ENCODE data around the gene SDHA. TPM values are rescaled to one million over a fixed set of nuclear protein-coding genes. Genes with fewer than 3 reads are reported as not detected.
"Not testable (repeated sequence)": the region's sequence is repeated elsewhere in the genome, so short reads cannot be mapped to it uniquely, and the experiment has no call there.

The SDHA gene
- total RNA-seq, 4 donors from 2014 or later = 86.0 to 150 (median 115) TPM

GRCh38 chr5:194102-194501 lies 24.0 kb upstream of the SDHA start:
- Histone ChIP-seq H3K4me1 (peaks cover 16 to 24% (median 18%) of the 10 kb centered on the region in 4 donors), H3K27ac (replicated peaks in 1 of 4) (no peak overlapping the region), H3K36me3 (peaks cover 0 to 9% (median 6%) of the 10 kb centered on the region in 4 donors), H3K9me3 (no peaks in the 10 kb centered on the region), H3K27me3 (peaks cover 0 to 33% (median 0%) of the 10 kb centered on the region in 4 donors), H3K4me3 (no peak overlapping the region)
- intact Hi-C loops (cut with DNase I) = no loop called here
- TF ChIP-seq EP300 (IDR thresholded peaks at IDR 0.05) = no peak
- no peak for TF ChIP-seq POLR2A (IDR thresholded peaks at IDR 0.05; ENCODE audit: low read depth)
- TF ChIP-seq POLR2AphosphoS5 (IDR thresholded peaks at IDR 0.05) = no peak
- no peak for TF ChIP-seq CTCF (IDR thresholded peaks at IDR 0.05)
- DNase-seq (ENCODE audit: extremely low spot score) = no peak
- 82% methylated on average over 13 of the region's 15 CpGs for WGBS

GRCh38 chr5:194603-195209 lies 23.4 kb upstream of the SDHA start:
- peaks cover 16 to 18% (median 17%) of the 10 kb centered on the region in 4 donors for H3K4me1 ChIP-seq
- H3K27ac ChIP-seq (replicated peaks in 1 of 4) = no peak overlapping the region
- TF ChIP-seq POLR2AphosphoS5 (IDR thresholded peaks at IDR 0.05) = no peak
- no peak for TF ChIP-seq POLR2A (IDR thresholded peaks at IDR 0.05; ENCODE audit: low read depth)
- no peak for TF ChIP-seq CTCF (IDR thresholded peaks at IDR 0.05)
- TF ChIP-seq EP300 (IDR thresholded peaks at IDR 0.05) = no peak
- intact Hi-C loops (cut with DNase I) = no loop called here
- H3K27me3 ChIP-seq = peaks cover 0 to 33% (median 0%) of the 10 kb centered on the region in 4 donors
- no peaks in the 10 kb centered on the region for H3K9me3 ChIP-seq
- WGBS = 95% methylated on average over 36 of the region's 36 CpGs
- DNase-seq (ENCODE audit: extremely low spot score) = no peak
- no peak overlapping the region for H3K4me3 ChIP-seq
- peaks cover 0 to 13% (median 7%) of the 10 kb centered on the region in 4 donors for H3K36me3 ChIP-seq

GRCh38 chr5:195401-196160 lies 22.5 kb upstream of the SDHA start:
- TF ChIP-seq POLR2A (IDR thresholded peaks at IDR 0.05; ENCODE audit: low read depth) (no peak), POLR2AphosphoS5 (IDR thresholded peaks at IDR 0.05) (no peak), CTCF (IDR thresholded peaks at IDR 0.05) (no peak), EP300 (IDR thresholded peaks at IDR 0.05) (no peak)
- DNase-seq (ENCODE audit: extremely low spot score) = no peak
- Histone ChIP-seq H3K27me3 (peaks cover 0 to 33% (median 0%) of the 10 kb centered on the region in 4 donors), H3K27ac (replicated peaks in 1 of 4) (no peak overlapping the region), H3K36me3 (peaks cover 0 to 13% (median 7%) of the 10 kb centered on the region in 4 donors), H3K4me1 (peaks cover 13 to 15% (median 14%) of the 10 kb centered on the region in 4 donors), H3K9me3 (no peaks in the 10 kb centered on the region), H3K4me3 (no peak overlapping the region)
- WGBS = 83% methylated on average over 33 of the region's 33 CpGs
- intact Hi-C loops (cut with DNase I) = no loop called here

GRCh38 chr5:196350-196749 lies 21.8 kb upstream of the SDHA start:
- no peak overlapping the region for H3K4me3 ChIP-seq
- no peak for TF ChIP-seq POLR2A (IDR thresholded peaks at IDR 0.05; ENCODE audit: low read depth)
- TF ChIP-seq EP300 (IDR thresholded peaks at IDR 0.05) = no peak
- TF ChIP-seq CTCF (IDR thresholded peaks at IDR 0.05) = no peak
- TF ChIP-seq POLR2AphosphoS5 (IDR thresholded peaks at IDR 0.05) = no peak
- WGBS = no CpG with 5 or more reads among the region's 10 CpGs
- H3K27ac ChIP-seq (replicated peaks in 1 of 4) = no peak overlapping the region
- peaks cover 0 to 13% (median 7%) of the 10 kb centered on the region in 4 donors for H3K36me3 ChIP-seq
- intact Hi-C loops (cut with DNase I) = no loop called here
- DNase-seq (ENCODE audit: extremely low spot score) = no peak
- H3K27me3 ChIP-seq = peaks cover 0 to 26% (median 0%) of the 10 kb centered on the region in 4 donors
- no peaks in the 10 kb centered on the region for H3K9me3 ChIP-seq
- peaks cover 6 to 13% (median 7%) of the 10 kb centered on the region in 4 donors for H3K4me1 ChIP-seq

- Histone ChIP-seq H3K36me3 (peaks cover 0 to 13% (median 9%) of the 10 kb centered on the region in 4 donors), H3K27me3 (peaks cover 0 to 19% (median 0%) of the 10 kb centered on the region in 4 donors), H3K4me1 (peaks cover 0 to 13% (median under 1%) of the 10 kb centered on the region in 4 donors)
- H3K4me3 ChIP-seq; DNase-seq (ENCODE audit: extremely low spot score); intact Hi-C loops (cut with DNase I); H3K9me3 ChIP-seq; H3K27ac ChIP-seq (replicated peaks in 1 of 4): not testable (repeated sequence)
- WGBS = 58% methylated on average over 18 of the region's 18 CpGs
Observed at GRCh38 chr5:197031-197430, 21.1 kb upstream of the SDHA start.

Data from esophagus muscularis mucosa (tissue), 4 donors.